Fibroblast of the conjunctiva (primary cell): Measurements from ENCODE around the gene ISM1.

Experiments used
- DNase-seq: peaks from one replicate; pipeline ENCODE4 v3.0.0-alpha.2; 2010; ENCODE audit warnings: low read depth

Gene ISM1

DNA sequence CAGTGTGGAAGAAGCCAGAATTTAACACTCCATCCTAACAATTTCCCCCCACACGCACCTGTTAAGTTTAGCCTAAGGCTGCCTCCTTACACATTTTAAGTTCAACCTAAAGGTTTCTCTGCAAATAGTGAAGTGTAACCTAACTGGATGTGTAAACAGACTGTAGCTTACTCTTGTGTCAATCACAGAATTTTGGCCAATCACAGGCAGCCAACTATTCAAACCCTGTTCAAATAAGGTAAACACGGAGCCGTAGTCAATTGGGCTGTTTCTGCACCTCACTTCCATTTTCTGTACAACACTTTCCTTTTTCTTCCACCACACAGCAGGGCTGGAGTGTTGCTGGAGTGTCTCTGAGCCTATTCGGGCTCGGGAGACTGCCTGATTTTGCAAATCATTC lies 92.1 kb downstream of the ISM1 start:
- DNase-seq = no peak

DNA sequence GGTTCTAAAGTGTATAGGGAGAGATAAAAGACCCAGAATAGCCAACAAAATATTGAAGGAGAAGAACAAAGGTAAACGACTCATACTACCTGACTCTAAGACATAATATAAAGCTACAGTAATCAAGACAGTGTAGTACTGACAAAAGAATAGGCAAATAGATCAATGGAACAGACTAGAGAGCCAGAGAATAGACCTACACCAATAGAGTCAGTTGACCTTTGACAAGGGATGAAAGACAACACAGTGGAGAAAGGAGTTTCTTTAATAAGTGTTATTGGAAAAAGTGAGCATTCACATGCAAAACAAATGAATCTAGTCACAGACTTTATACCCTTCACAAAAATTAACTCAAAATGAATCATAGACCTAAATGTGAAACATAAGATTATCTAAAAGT lies 96.4 kb downstream of the ISM1 start:
- no peak for DNase-seq

DNA sequence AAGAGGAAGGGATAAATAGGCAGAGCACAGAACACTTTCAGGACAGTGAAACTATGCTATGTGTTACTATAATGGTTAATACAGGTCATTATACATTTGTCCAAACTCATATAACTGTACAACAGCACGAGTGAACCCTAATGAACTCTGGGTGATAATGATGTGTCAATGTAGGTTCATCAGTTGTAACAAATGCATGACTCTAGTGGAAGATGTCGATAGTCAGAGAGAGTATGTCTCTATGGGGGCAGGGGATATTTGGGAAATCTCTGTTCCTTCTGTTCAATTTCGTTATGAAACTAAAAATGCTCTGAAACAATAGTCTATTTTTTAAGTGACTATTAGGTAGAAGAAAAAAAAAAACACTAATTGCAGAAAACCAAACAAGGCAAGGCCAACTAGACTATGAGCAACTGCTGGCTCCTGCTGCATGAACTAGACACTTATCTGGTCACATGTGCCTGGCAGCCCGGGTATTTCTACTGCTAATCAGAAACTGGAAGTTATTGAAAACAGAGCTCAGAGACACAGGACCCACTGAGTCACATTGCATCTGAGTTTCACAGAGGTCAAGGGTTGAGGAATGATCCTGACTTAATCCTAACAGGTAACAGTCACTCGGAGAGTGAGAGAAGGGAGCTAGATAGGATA lies 97.9 kb downstream of the ISM1 start:
- no peak for DNase-seq

- no peak for DNase-seq
These were observed 99.6 kb downstream of the ISM1 start for GRCh38 chr20:13320702-13321101.

- no peak for DNase-seq
These were observed 100.3 kb downstream of the ISM1 start for GRCh38 chr20:13321416-13321815.

- no peak for DNase-seq
These were observed 101.1 kb downstream of the ISM1 start for GRCh38 chr20:13322198-13322597.

DNA sequence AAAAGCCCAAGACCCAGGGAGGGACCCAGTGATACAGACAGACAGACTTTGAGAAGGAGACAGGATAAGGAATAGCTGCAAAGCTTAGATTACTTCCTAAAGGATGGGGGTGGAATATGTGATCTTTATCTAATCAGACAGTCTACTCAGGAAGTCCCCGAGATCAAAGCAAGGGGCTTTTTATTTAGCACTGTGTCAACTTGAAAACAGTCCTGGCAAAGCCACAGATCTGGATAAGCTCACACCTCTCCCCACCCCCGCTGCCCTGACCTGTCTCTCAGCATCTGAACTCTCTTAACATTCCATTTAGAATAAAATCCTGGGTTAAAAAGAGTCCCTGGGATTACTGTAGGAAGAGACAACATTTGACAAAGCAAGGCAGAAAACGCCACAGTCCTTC lies 101.5 kb downstream of the ISM1 start:
- no peak for DNase-seq

DNA sequence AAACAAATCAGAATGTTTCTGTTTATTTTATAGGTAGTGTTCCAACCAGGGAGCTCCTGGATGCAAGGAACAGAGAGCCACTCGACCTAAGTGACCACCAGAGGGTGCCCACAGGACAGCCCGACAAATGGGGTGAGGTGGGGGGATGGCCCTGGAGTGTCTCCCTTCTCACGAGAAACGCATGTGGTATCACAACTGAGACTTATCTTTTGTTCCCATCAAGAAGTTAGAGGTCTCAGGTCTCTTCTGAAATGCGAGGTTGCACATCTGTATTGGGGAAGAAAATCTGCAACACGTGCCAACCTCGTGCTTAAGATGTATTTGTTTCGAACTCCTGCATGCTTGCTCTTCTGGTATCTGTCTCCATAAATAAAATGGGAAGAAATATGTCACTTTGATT lies 104.0 kb downstream of the ISM1 start:
- DNase-seq = peak; percentile 18

GRCh38 chr20:13325796-13326340 lies 104.8 kb downstream of the ISM1 start:
- no peak for DNase-seq

- DNase-seq = no peak
These were observed 110.5 kb downstream of the ISM1 start for GRCh38 chr20:13331536-13331935.

GRCh38 chr20:13333036-13333435 lies 112.0 kb downstream of the ISM1 start:
- DNase-seq = no peak

DNA sequence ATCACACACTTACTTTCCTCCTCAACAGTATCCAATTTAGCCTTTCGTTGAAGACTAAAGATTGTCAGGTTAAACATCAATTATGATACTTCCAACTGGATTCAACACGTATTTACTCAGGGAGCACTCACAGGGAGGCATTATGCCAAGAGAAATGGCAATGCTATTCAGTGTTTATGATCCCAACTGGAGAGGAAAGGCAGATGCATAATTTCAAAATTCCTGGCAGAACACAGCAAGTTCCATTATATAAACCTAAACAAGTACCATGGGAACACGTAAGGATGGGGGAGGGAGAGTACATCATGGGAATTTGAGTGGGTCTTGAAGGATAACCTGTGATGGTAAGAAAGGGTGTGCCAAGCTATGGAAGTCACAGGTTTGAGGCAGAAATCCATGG lies 112.7 kb downstream of the ISM1 start:
- DNase-seq = no peak

DNA sequence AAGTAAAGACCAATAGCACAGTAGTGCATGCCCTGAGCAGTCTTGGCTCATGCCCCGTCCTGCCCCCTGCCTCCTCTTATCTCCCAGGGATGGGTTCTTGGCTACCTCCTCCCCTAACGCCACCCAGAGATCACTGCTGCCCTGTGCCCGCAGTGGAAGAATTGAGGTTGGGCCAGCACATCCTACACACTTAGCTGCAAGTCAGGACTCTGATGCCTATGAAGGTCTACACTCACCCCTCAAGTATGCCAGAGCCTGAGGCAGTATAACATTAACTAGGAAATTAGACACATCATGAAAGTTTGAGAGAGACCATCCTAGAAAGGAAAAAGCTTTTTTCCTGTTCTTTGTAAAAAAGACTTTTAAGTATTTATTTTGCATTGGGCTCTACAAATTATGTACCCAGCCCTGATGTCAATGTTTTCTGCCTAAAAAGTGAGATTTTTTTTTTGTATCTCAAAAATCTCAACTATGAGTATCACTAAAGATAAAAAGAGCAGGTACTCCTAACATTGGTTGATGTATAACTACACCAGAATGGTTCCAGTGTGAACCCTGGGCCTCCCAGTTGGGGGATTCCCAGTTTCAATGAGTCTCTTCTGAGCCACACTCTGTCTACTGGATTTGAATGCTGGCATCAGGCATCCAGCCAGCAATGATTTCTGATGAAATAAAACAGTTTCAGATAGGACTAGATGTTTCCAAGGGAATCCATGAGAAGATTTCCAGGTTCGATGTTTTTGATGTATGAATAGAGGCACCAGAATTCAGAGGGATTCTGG lies 115.4 kb downstream of the ISM1 start:
- no peak for DNase-seq

DNA sequence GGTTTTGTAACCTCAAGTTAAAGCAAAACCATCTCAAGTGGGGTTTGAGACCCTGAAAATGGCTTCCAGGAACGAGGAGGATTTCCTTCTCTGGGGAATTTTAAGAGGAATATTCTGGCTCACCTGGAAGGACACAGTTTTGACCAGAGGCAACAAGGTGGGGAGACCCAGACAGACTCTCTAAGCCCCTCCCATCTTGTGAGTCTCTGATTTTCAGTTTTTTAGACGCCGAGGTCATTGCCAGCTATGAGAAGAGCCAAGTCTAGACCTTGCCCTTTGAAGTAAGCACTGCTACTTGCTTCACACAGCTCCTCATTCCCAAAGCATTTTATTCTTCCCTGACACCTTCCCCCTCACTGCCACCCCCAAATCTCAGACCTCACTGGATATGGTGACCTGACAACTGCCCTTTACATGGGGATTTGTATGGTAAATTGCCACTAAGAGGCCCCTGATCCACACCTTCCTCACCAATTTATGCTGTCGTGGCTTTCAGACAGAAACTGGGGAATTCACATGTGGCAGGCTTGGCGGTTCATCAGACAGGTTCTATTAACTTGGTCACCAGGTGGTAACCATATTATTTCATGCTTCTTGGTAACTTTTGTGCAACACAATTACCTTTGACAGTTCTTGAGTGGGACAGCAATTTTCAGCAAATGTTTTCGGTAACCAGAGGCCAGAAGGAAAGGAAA lies 116.2 kb downstream of the ISM1 start:
- DNase-seq = no peak

- DNase-seq = no peak
These were observed 117.1 kb downstream of the ISM1 start for GRCh38 chr20:13338097-13338661.

DNA sequence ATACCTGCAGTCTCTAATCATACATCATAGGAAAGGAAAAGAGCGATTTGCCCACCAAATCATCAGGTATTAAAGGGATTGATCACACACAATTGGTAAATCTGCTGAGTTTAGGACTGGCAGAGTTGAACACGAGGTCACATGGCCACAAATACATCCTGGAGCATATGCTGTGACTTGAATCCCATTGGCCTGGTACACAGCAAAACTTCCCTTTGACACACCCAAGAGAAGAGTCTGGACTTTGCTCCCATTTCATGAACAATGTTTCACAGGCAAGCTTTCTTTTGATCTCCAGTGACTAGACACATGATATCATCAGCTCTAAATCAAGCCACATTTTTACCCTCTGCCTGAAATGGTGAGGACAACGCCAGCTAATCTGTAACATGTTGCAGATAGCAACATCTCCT lies 117.9 kb downstream of the ISM1 start:
- no peak for DNase-seq

- DNase-seq = no peak
These were observed 119.0 kb downstream of the ISM1 start for GRCh38 chr20:13340088-13340487.

DNA sequence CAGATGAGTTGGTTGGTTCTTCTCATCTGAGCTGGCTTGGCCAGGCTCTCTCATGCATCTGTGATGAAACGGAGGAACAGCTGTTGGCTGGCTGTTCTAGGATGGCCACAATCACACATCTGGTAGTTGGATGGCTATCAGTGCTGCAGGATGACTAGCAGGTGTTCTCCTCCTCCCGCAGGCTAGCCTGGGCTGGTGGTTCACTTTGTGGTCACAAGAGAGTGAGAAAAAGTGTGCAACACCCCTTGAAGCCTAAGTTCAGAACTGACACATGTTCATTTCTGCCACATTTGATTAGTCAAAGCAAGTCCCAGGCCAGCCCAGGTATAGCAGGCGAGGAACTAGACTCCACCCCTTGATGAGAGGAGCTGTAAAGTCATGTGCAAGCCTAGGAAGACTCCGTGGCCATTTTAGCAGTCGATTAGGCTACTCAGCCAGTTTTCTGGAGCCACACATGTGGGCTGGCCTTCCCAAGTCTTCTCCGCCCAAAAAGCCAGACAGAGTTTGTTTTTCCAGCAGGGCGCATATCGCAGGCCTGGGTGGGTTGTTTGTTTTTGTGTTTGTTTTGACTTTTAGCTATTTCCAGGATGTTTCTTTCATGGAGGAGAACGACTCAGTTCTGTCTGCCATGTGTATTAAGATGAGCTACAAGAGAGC lies 120.8 kb downstream of the ISM1 start:
- DNase-seq = no peak

DNA sequence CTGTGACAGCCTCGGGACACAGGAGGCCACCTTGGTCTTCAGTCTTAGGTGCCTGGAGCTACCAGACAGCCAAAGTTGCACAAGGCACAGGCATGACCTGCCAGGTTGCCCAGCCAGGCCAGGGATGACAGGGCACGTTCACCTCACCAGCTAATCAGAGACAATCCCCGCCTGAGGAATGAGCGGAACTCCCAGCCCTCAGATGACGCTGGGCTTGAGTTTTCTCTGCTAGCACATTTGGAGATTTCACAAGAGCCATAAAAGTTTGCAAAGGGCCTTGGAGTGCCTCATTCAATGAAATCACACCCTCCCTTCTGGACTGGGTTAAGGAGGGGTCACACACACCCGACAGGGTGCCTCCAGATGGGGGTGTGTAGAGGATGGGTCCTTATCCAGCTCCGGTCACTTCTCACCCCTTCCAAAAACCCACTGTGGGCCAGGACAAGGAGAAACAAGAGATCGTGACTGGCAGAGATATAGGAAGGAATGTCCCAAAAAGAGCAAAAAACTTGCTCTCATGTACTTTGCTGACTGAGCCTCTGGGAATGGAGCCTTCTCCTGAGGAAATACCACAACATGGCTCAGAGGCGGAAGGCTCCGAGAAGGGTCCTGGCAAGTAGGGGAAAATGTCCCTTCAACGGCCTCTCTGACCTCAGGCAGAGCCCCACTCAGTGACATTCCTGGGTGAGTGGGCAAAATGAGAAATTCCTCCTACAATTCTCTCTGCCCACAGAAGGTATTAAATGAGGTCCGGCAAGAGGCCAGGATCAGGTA lies 121.6 kb downstream of the ISM1 start:
- no peak for DNase-seq

GRCh38 chr20:13344671-13345070 lies 123.6 kb downstream of the ISM1 start:
- DNase-seq = no peak
